Measurements from ENCODE around the gene SLC1A1.
"Not testable (repeated sequence)": the region's sequence is repeated elsewhere in the genome, so short reads cannot be mapped to it uniquely, and the experiment has no call there.

Gene SLC1A1

DNA sequence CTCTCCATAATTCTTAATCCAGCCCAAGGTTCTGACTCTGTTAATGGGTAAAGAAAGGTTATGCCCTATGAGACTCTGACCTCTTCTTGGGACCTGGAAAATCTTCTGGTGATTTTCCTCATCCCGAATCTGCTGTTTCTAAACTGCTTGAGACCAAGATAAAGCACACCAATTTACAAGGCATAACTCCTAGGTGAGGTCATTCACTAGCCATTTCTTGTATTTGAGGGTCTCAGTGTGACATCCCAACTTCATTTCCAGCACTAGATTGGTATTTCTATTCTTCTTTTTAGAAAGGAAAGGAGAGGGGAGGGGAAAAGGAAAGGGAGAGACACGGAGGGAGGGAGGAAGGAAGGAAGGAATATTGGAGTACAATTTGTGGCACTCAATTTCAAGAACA, 51.6 kb downstream of the SLC1A1 start:
- DNase-seq (ENCODE audit: low spot score): no peak

DNA sequence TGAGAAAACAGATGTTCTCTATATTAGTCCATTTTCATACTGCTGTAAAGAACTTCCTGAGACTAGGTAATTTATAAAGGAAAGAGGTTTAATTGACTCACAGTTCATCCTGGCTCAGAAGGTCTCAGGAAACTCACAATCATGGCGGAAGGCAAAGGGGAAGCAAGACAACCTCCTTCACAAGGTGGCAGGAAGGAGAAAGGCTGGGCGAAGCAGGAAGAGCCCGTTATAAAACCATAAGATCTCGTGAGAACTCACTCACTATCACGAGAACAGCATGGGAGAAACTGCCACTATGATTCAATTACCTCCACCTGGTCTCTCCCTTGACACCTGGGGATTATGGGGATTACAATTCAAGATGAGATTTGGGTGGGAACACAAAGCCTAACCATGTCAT, 54.4 kb downstream of the SLC1A1 start:
- not testable (repeated sequence) for DNase-seq (ENCODE audit: low spot score)

DNA sequence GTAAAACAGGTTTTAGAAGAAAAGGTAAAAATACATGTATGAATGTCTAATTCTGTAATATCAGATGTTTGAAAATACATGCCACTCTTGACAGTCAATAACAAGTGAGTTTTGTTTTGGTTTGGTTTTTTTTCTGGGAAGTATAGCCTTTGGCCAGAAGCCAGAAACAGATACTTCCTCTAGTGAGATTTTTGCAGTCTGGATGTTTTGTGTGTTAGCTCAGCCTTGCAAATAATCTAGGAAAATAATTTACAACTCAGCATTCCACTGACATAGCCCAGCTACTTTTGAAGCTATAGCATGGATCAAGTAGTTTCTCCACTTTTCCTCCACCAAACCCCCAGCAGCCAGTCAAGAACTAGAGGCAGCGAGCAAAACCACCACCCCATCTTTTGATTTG, 56.7 kb downstream of the SLC1A1 start:
- no peak for DNase-seq (ENCODE audit: low spot score)

DNA sequence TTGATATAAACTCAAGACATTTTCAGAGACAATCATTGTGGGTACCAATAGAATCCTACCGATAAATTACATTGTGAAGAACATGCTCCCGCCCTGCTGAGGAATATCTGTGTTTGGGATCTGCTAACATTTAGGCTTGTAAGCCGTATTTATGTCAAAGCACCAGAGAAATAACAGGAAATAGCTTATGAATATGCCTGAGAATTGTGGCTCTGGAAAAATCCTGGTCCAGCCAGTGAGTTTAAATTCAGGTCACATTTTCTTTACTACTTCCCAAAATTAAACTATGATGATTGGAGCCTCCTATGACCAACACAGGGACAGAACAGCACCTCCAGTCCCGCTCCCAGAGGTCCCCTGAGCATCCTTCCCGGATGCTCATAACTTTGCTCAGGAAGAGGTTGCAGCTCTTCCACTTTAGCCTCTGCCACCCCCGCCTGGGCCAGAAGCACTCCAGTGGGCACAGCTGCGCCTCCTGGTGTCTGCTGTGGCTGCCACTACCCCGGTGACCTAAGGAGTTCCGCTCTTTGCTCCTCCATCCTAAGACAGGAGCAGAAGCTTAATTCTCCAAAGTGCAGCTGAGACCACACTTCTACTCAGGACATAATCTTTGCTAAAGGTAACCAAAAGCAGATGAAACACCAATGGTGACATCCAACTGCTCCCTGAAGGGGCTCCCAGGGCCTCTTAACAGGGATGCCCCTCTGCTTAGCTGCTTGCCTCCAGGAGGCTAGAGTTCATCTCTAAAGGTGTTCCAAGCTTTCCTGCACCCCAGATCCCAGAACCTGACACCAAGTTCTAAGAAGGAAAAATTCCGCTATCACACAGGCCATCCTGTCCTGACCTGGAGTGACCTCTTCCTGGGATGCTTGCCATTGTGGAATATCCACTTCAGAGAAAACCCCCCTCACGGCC, 58.8 kb downstream of the SLC1A1 start:
- no peak for DNase-seq (ENCODE audit: low spot score)

DNA sequence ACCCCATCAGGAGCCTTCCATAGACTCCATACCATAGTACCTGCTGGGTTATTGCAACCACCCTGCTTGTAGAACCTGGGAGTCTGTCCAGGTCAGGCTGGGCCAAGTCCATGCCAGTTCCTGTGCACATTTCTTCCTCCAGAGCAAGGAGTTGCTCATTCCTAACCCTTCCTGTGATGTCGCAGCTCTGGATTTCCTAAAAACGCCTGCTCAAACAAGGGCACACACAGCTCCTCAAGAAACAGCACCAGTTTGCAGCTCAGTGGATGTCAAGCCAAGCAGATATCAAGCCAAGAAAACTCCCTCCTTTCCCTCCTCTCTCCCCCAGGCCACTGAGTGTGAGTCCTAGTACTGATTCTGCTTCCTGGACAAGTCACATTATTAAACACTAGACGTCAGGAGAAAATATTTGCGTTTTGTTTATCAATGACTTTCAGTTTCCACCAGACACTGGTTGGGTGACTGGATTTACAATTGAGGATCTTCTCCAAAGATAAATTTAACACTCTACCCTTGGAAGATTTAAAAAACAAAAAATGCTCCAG, 59.6 kb downstream of the SLC1A1 start:
- no peak for DNase-seq (ENCODE audit: low spot score)

DNA sequence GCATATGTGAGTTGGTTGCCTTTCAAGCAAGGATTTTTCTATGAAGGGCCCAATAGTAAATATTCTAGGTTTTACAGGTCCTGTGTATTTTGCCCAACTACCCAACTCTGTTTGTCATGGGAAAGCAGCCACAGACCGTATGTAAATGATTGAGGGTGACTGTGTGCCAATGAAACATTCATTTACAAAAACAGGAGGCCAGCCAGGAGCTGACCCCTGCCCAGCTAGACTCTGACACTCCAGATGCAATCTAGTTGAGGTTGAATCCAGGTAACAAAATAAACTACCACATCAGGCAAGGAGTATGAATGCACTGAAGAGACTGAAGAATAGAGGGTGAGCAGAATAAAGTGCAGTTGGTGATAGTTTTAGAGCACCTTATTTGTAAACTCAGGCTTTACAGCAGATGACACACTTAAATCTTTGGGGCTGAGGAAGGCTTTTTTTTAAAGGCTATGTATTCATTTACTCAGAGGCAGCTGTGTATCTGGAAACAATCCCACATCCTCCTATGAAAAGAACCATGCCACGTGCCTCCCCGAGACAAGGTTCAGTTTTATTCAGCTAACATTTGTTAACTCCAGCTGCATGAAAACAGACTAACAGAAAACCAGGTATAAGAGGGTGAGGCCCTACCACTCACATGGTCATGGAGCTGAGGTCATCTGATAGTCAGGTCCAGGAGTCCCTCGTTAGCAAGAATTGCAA, 60.7 kb downstream of the SLC1A1 start:
- DNase-seq (ENCODE audit: low spot score): no peak

GRCh38 chr9:4553951-4554381, 63.7 kb downstream of the SLC1A1 start:
- DNase-seq (ENCODE audit: low spot score): no peak

GRCh38 chr9:4555236-4555635, 65.0 kb downstream of the SLC1A1 start:
- DNase-seq (ENCODE audit: low spot score): no peak

DNA sequence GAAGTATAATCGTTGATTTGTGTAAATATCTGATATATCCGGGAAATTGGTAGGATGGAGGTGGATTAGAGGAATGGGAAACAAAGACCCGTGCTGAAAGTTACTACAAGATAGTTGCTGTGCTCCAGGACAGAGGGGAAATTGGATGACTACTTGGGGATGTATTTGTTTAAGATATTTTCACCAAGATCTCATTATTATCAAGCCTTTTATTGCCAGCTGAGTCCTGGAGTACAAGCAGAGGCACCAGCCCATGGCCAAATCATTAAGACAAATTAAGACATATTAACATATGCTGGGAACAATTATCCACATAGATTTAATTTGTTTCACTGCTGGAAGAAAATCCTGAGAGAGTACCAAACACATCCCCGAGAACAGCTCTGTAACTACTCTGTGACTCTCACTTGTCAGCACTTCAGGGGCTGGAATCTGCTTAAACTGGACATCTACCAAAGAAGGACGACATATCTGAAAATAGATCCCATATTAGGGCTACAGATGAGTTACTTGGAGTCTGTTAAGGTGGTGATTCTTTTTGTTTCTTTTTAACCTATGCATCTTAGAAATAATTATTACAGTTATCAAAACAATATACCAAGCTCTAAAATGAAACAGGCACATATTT, 68.2 kb downstream of the SLC1A1 start:
- DNase-seq (ENCODE audit: low spot score): no peak

- no peak for DNase-seq (ENCODE audit: low spot score)
Observed at GRCh38 chr9:4559261-4560182, 69.3 kb downstream of the SLC1A1 start.

DNA sequence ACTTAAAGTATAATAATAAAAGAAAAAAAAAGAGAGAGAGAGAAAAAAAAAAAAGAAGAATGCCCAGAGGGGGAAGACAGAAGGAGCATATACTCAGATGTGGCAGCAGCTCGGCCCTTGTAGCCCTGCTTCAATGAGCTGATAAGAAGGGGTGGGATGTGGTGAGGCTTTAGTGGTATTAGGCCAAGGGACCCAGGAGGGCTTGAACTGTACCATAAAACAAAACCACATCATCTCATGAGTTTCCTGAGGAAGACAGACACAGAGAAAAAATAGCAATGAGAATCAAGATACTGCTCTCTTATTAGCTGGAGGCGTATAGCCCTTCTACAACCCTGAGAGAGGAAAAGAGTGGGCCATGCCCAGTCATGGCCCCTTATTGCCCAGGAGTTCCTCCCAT, 72.8 kb downstream of the SLC1A1 start:
- DNase-seq (ENCODE audit: low spot score): no peak

DNA sequence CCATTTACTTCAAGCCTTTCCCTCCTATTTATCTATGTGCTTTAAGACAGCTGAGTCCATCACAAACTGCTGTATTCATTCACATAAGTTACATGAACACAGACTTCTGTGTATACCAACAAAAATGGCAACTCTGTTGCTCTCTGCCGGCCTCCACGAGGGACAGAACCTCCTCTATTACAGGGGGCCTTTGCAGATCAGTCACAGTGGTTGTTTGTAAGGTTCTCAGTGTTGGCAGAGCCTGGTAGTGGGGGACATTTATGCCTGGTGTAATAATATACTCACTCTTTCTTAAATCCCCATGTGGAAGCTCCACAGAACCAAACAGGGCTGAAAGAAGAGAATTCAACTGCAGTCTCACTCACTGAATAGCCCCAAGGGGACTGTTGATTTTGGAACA, 76.5 kb downstream of the SLC1A1 start:
- DNase-seq (ENCODE audit: low spot score): no peak

- no peak for DNase-seq (ENCODE audit: low spot score)
Observed at GRCh38 chr9:4567601-4568000, 77.3 kb downstream of the SLC1A1 start.

GRCh38 chr9:4569101-4569500, 78.8 kb downstream of the SLC1A1 start:
- DNase-seq (ENCODE audit: low spot score): no peak

DNA sequence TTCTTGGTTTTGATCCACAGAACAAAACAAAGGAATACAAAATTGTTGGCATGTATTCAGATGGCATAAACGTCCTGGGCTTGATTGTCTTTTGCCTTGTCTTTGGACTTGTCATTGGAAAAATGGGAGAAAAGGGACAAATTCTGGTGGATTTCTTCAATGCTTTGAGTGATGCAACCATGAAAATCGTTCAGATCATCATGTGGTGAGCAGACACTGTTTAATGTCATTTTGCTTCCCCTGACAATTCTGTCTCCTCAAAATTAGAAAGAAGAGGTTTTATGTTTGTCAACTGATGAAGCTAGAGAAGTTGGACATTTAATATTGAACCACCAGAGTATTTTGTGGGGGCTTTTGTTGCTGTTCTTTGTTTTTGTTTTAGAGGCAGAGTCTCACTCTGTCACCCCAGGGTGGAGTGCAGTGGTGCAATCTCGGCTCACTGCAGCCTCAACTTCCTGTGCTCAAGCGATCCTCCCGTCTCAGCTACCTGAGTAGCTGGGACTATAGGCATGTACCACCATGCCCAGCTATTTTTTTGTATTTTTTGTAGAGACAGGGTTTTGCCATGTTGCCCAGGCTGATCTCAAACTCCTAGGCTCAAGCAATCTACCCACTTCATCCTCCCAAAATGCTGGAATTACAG, 82.0 kb downstream of the SLC1A1 start:
- DNase-seq (ENCODE audit: low spot score): no peak

GRCh38 chr9:4573176-4573575, 82.9 kb downstream of the SLC1A1 start:
- no peak for DNase-seq (ENCODE audit: low spot score)

DNA sequence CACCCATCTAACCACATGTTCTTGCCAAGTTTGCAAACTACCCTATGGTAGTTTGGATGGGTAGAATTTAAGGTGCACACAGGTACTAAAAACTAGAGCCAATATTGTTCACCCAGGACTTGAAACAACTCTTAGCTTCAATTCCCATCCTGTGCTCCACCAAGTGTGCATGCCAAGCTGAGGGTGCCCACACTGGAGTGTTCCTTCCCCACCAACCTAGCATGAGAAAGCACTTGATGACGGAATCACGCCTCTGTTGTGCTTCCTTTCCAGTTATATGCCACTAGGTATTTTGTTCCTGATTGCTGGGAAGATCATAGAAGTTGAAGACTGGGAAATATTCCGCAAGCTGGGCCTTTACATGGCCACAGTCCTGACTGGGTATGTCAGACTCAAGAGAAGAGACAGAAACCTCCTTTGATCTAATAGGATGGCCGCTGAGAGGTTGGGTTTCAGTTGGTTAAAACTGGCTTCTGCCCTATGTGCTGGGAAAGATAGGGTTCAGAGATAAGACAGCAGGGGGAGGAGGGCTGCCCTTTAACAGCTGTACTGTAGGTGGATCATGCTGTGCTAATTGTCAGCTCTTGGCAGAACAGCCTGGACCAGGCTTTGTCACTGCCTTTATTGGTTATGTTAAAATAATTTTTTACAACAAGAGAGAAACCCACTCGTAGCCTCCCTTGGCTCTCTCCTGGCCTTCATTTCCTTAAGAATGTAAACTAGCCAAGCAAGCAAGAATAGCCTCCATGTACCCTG, 83.5 kb downstream of the SLC1A1 start:
- DNase-seq (ENCODE audit: low spot score): no peak

DNA sequence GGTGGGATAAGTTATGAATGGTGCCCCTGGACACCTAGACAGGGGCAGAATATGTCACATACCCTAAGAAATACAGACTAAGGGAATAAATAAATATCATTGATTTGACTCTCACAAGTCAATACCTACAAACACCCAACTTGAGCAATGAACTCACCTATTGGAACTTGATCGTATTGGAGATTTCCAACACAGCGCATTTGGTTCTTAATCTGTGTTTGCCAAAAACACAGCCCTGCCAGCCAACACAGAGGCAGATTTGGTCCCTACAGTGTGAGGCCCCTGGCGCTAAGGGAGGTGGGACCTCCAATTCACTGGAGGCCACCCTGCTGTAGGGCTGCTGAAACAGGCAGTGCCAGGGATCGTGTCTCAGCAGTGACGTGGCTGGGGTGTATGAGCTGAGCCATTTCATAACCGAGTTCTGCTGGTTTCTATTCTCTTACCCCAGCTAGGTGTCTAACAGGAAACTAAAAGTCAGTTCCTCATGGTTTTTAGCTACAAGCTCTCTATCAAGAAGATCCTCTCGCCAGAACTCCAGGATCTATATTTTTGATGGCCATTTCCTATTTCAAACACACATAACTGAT, 84.5 kb downstream of the SLC1A1 start:
- no peak for DNase-seq (ENCODE audit: low spot score)

- no peak for DNase-seq (ENCODE audit: low spot score)
Observed at GRCh38 chr9:4575997-4576396, 85.7 kb downstream of the SLC1A1 start.

DNA sequence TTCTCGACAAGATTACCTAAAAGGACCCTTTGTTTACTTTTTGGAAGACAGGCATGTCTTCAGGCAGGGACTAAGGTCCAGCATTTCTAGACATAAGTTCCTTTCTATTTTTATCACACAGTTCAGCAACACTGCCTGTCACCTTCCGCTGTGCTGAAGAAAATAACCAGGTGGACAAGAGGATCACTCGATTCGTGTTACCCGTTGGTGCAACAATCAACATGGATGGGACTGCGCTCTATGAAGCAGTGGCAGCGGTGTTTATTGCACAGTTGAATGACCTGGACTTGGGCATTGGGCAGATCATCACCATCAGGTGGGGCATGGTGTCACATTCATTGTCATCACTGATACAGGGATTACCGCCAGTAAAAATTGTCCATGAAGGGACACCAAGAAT, 86.2 kb downstream of the SLC1A1 start:
- DNase-seq (ENCODE audit: low spot score): no peak
